ENCODE data around the gene DOLPP1.
"Not testable (repeated sequence)": the region's sequence is repeated elsewhere in the genome, so short reads cannot be mapped to it uniquely, and the experiment has no call there.

Gene DOLPP1

DNA sequence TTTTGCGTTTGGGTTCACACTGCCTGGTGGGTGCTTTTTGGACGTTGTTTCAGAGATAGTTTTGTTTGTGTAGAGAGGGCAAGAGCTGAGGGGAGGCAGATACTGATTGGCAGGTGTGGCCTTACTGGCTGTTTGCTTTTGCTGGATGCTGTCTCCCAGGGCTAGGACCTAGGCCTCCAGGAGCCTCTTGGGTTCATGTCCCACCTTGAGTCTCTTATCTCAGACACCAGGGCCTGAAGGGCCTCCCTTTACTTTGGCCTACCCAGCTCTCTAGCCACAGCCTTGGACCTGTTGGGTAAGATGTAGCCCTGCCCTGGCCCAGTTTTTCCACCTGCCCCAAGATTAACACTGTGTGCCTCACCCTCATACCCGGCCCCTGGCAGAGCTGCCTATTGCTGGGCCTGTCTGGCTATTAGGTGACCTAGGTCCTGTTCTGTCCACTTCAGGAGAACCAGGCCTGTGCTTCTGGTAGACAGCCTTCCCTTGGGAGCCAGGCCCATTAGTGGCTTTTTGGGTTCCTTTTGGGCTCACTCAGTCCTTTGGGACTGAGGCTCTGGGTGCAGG lies 43.7 kb downstream of the DOLPP1 start:
- H3K4me3 ChIP-seq (ENCODE audit: low read depth, low read length) = no peak overlapping the region
- DNase-seq (ENCODE audit: low read depth, low spot score) = no peak
- TF ChIP-seq, protein P1, sequence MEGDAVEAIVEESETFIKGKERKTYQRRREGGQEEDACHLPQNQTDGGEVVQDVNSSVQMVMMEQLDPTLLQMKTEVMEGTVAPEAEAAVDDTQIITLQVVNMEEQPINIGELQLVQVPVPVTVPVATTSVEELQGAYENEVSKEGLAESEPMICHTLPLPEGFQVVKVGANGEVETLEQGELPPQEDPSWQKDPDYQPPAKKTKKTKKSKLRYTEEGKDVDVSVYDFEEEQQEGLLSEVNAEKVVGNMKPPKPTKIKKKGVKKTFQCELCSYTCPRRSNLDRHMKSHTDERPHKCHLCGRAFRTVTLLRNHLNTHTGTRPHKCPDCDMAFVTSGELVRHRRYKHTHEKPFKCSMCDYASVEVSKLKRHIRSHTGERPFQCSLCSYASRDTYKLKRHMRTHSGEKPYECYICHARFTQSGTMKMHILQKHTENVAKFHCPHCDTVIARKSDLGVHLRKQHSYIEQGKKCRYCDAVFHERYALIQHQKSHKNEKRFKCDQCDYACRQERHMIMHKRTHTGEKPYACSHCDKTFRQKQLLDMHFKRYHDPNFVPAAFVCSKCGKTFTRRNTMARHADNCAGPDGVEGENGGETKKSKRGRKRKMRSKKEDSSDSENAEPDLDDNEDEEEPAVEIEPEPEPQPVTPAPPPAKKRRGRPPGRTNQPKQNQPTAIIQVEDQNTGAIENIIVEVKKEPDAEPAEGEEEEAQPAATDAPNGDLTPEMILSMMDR (IDR thresholded peaks at IDR 0.05; ENCODE audit: insufficient read depth, low read length, missing control alignments) = no peak
- ChIA-PET POLR2A (no interaction called here), CTCF (interaction anchor here (1.0 to 24.0 kb wide), 12 partner anchors 9 to 679 kb away, joined by 3 to 735 read pairs (median 5); partner anchors contain the start of genes C9orf50 and NTMT1)

DNA sequence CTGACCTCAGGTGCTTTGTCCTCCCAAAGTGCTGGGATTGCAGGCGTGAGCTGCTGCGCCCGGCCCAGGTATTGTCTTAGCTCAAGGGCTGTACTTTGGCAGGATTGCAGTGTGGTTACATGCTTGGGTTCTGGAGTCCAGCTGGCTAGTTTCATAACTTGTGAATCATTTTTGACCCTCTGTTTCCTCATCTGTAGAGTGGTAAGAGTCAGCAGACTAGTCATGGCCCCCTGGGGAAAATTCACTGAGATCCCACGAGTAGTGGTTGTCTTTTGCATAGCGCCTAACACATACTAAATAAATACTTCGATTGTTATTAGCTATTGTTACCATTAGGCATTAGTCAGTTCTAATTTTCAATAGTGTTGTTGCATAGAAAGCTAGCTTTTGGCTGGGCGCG lies 44.6 kb downstream of the DOLPP1 start:
- DNase-seq (ENCODE audit: low read depth, low spot score) = no peak
- CTCF ChIA-PET = interaction anchor here (0.7 to 24.0 kb wide), 15 partner anchors 8 to 678 kb away, joined by 3 to 735 read pairs (median 3); partner anchors contain the start of genes C9orf50 and NTMT1
- POLR2A ChIA-PET = interaction anchor here (0.8 kb wide), 1 partner anchor 499 kb away, joined by 3 read pairs; no protein-coding TSS in a partner anchor
- H3K4me3 ChIP-seq (ENCODE audit: low read depth, low read length) = no peak overlapping the region
- TF ChIP-seq, protein P1 (IDR thresholded peaks at IDR 0.05; ENCODE audit: insufficient read depth, low read length, missing control alignments) = no peak

DNA sequence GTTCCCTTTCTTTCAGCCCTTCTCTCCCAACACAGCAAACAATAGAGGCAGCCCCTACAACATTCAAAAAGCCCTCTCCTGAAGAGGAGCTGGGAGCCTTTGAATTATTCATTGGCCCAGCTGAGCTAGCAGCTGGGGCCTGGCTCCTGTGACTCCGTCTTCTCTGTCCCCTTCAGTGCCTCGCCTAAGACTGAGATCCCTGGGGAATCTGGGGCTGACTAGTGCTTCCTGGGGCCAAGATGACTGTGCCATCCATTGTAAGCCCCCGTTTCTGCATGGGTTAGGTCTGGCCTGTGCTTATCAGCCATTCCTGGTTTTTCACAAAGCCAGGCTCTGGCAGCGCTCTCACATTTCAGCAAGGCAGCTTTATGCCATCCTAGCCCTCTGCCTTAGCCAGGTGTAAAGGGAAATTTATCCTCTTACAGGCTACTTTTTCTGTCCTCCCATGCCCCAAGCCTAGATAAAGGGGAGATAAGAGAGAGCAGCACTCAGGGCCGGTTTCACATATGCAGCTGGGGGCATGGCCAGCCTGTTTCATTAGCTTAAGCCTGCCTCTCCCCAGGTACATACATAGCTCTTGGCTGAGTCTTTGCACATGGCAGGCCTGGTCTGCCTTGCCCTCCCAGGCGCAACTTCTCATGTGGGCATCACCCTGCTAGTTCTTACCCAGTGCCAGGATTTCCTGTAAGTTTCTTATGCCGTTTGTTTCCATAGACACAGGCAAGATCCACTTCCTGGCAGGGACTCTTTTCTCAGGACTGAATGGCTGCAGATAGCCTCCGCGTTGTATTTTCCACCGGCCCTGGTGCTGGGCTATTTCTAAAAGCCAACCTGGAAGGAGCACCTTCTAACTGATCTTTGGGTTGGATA lies 46.1 kb downstream of the DOLPP1 start:
- ChIA-PET CTCF (interaction anchor here (1.1 to 24.0 kb wide), 9 partner anchors 6 to 657 kb away, joined by 3 to 735 read pairs (median 5); partner anchors contain the start of genes C9orf50 and NTMT1), POLR2A (no interaction called here)
- no peak overlapping the region for H3K4me3 ChIP-seq (ENCODE audit: low read depth, low read length)
- no peak for DNase-seq (ENCODE audit: low read depth, low spot score)
- TF ChIP-seq, protein P1 (IDR thresholded peaks at IDR 0.05; ENCODE audit: insufficient read depth, low read length, missing control alignments) = no peak

DNA sequence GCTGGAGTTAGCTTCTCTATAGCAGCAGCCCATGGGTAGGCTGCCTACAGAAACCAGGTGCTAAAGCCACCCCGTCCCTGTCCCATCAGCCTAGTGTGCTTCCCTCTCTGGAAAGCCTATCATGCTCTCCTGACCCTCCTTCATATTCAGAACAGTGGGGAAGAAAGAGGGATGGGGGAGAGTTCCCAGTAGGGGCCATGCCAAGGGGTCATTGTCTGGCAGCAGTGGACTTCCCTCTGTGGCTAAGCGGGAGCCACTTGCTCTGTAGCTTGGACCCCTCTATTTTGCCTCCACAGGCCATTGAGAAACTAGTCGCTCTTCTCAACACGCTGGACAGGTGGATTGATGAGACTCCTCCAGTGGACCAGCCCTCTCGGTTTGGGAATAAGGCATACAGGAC lies 47.8 kb downstream of the DOLPP1 start:
- H3K4me3 ChIP-seq (ENCODE audit: low read depth, low read length) = no peak overlapping the region
- CTCF ChIA-PET = interaction anchor here (0.7 to 24.0 kb wide), 6 partner anchors 10 to 512 kb away, joined by 3 to 735 read pairs (median 18); partner anchors contain the start of genes C9orf50 and NTMT1
- no peak for DNase-seq (ENCODE audit: low read depth, low spot score)
- TF ChIP-seq, protein P1 (IDR thresholded peaks at IDR 0.05; ENCODE audit: insufficient read depth, low read length, missing control alignments) = no peak
- POLR2A ChIA-PET = no interaction called here

DNA sequence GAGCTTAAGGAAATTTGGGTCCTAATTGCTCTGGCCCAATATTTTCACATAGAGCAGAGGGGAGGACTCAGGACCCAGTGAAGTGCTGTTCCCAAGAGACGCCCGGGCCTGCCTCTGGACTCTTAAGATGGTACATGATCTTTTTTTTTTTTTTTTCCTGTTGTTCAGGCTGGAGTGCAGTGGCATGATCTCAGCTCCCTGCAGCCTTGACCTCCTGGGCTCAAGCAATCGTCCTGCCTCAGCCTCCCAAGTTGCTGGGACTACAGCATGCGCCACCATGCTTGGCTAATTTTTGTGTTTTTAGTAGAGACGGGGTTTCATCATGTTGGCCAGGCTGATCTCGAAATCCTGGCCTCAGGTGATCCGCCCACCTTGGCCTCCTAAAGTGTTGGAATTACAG lies 49.4 kb downstream of the DOLPP1 start:
- not testable (repeated sequence) for DNase-seq (ENCODE audit: low read depth, low spot score); H3K4me3 ChIP-seq (ENCODE audit: low read depth, low read length)
- ChIA-PET POLR2A (interaction anchor here (2.9 kb wide), 1 partner anchor 47 kb away, joined by 12 read pairs; the partner anchor contains the start of gene IER5L), CTCF (interaction anchor here (0.6 to 24.0 kb wide), 22 partner anchors 8 to 656 kb away, joined by 3 to 735 read pairs (median 10); partner anchors contain the start of genes ASB6, C9orf50, CRAT and NTMT1)

DNA sequence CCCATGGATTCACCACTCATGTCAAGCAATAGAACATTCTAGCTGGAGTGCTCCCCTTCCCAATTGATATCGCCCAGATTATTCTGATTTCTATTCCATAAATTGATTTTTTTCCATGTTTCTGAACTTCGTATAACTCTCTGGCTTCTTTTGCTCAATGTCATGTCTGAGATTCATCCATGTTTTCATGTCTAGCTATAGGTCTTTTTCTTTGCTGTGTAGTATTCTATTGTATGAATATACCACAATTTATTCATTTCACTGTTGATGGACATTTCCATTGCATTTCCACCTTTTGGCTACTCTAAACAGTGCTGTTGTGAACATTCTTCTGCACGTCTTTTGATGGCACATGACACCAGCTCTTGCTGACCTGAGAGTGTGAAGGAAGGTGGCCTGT lies 49.9 kb downstream of the DOLPP1 start:
- CTCF ChIA-PET = interaction anchor here (0.6 to 24.0 kb wide), 28 partner anchors 8 to 677 kb away, joined by 3 to 735 read pairs (median 8); partner anchors contain the start of genes ASB6, C9orf50, CRAT and NTMT1
- POLR2A ChIA-PET = interaction anchor here (1.3 to 2.9 kb wide), 3 partner anchors 9 to 480 kb away, joined by 4 to 12 read pairs (median 5); partner anchors contain the start of gene IER5L
- DNase-seq (ENCODE audit: low read depth, low spot score) = no peak
- no peak overlapping the region for H3K4me3 ChIP-seq (ENCODE audit: low read depth, low read length)
- TF ChIP-seq, protein P1 (IDR thresholded peaks at IDR 0.05; ENCODE audit: insufficient read depth, low read length, missing control alignments) = no peak

Data from AG04449 (cell line).